SK-N-SH treated with all-trans-retinoic acid at 6 μM for 48 hours (cell line): ENCODE measurements around the gene PRKCE.

Experiments used
- ATAC-seq: fragments of 200-7000 bp; cut with Tn5 transposase; 3 replicates; pipeline ENCODE4 v1.9.1; 2020; ENCODE audit warnings: mild to moderate bottlenecking, moderate library complexity
- BACH2 ChIP-seq: fragments of 250-450 bp; sonication (Bioruptor Pico); IDR thresholded peaks from 2 replicates; pipeline ENCODE4 v1.9.0; 2021; ENCODE audit warnings: mild to moderate bottlenecking, borderline replicate concordance
- CREB5 ChIP-seq: fragments of 250-450 bp; sonication (Bioruptor Pico); IDR thresholded peaks from 2 replicates; pipeline ENCODE4 v1.5.1; 2020; ENCODE audit warnings: low read depth, mild to moderate bottlenecking, moderate library complexity
- CSRNP3 ChIP-seq: fragments of 250-450 bp; sonication (Bioruptor Pico); IDR thresholded peaks from 2 replicates; pipeline ENCODE4 v1.5.1; 2021; ENCODE audit warnings: mild to moderate bottlenecking, moderate library complexity
- GLIS3 ChIP-seq: fragments of 250-450 bp; sonication (Bioruptor Pico); IDR thresholded peaks from 2 replicates; pipeline ENCODE4 v1.5.0; 2020; ENCODE audit warnings: mild to moderate bottlenecking, moderate library complexity
- OSR1 ChIP-seq: fragments of 250-450 bp; sonication (Bioruptor Pico); IDR thresholded peaks from 2 replicates; pipeline ENCODE4 v1.8.0; 2022; ENCODE audit warnings: moderate library complexity, mild to moderate bottlenecking, inconsistent platforms
- PATZ1 ChIP-seq: fragments of 250-450 bp; sonication (Bioruptor Pico); IDR thresholded peaks from 2 replicates; pipeline ENCODE4 v1.8.0; 2020; ENCODE audit warnings: mild to moderate bottlenecking, moderate library complexity, borderline replicate concordance
- POU6F1 ChIP-seq: fragments of 250-450 bp; sonication (Bioruptor Pico); IDR thresholded peaks from 2 replicates; pipeline ENCODE4 v1.8.0; 2021; ENCODE audit warnings: low read depth, mild to moderate bottlenecking, moderate library complexity, borderline replicate concordance
- PPARA ChIP-seq: fragments of 250-450 bp; sonication (Bioruptor Pico); IDR thresholded peaks from 2 replicates; pipeline ENCODE4 v1.5.0; 2020; ENCODE audit warnings: mild to moderate bottlenecking, borderline replicate concordance
- RARB ChIP-seq: fragments of 250-450 bp; sonication (Bioruptor Pico); IDR thresholded peaks from 2 replicates; pipeline ENCODE4 v1.8.0; 2021; ENCODE audit warnings: mild to moderate bottlenecking, moderate library complexity
- TOX ChIP-seq: fragments of 250-450 bp; sonication (Bioruptor Pico); IDR thresholded peaks from 2 replicates; pipeline ENCODE4 v1.8.0; 2021; ENCODE audit warnings: mild to moderate bottlenecking, moderate library complexity, borderline replicate concordance
- TSHZ2 ChIP-seq: fragments of 250-450 bp; sonication (Bioruptor Pico); IDR thresholded peaks from 2 replicates; pipeline ENCODE4 v1.5.0; 2020; ENCODE audit warnings: mild to moderate bottlenecking, moderate library complexity
- ZC3H10 ChIP-seq: fragments of 250-450 bp; sonication (Bioruptor Pico); IDR thresholded peaks from 2 replicates; pipeline ENCODE4 v1.5.1; 2021; ENCODE audit warnings: mild to moderate bottlenecking, moderate library complexity
- ZFP30 ChIP-seq: fragments of 450-650 bp; formaldehyde crosslinking; IDR thresholded peaks from 2 replicates; pipeline ENCODE4 v1.5.0; 2022; ENCODE audit warnings: mild to moderate bottlenecking, moderate library complexity
- ZNF70 ChIP-seq: fragments of 450-650 bp; formaldehyde crosslinking; IDR thresholded peaks from 2 replicates; pipeline ENCODE4 v1.5.0; 2020; ENCODE audit warnings: mild to moderate bottlenecking, moderate library complexity
- ZNF8 ChIP-seq: fragments of 450-650 bp; formaldehyde crosslinking; IDR thresholded peaks from 2 replicates; pipeline ENCODE4 v1.5.0; 2020; ENCODE audit warnings: mild to moderate bottlenecking, moderate library complexity

Gene PRKCE

GRCh38 chr2:46227674-46228289 lies 576.3 kb downstream of the PRKCE start:
- TF ChIP-seq POU6F1 (CRISPR knock-in tag) (no peak), GLIS3 (no peak), BACH2 (no peak)
- ATAC-seq: no peak

GRCh38 chr2:46229134-46230063 lies 577.9 kb downstream of the PRKCE start:
- no peak for ATAC-seq
- TF ChIP-seq TSHZ2 (no peak), TOX (CRISPR knock-in tag) (no peak), CREB5 (CRISPR knock-in tag) (no peak), POU6F1 (CRISPR knock-in tag) (no peak), PATZ1 (no peak)

GRCh38 chr2:46230115-46230571 lies 578.7 kb downstream of the PRKCE start:
- peak; percentile 40; the same call in 1 of the 3 replicates for ATAC-seq
- no peak for TF ChIP-seq RARB
- TF ChIP-seq BACH2: no peak

GRCh38 chr2:46230677-46231425 lies 579.4 kb downstream of the PRKCE start:
- no peak; the same call in 2 of the 3 replicates for ATAC-seq
- TF ChIP-seq CREB5 (CRISPR knock-in tag) (no peak), PPARA (CRISPR knock-in tag) (no peak), POU6F1 (CRISPR knock-in tag) (no peak), ZC3H10 (no peak), ZNF70 (CRISPR knock-in tag) (no peak), PATZ1 (no peak), ZFP30 (no peak), ZNF8 (CRISPR knock-in tag) (no peak), OSR1 (CRISPR knock-in tag) (no peak), BACH2 (no peak), RARB (no peak), CSRNP3 (CRISPR knock-in tag) (no peak)
